ENCODE measurements around the gene GMDS. TPM values are rescaled to one million over a fixed set of nuclear protein-coding genes. Genes with fewer than 3 reads are reported as not detected.

GMDS gene
- total RNA-seq, 1 experiment from 2014 or later = 27.6 TPM

GRCh38 chr6:1873781-1874180, 371.6 kb downstream of the GMDS start:
- Mint-ChIP-seq H3K4me1 (peaks cover 47 to 48% of the 10 kb centered on the region in 2 experiments), H3K27me3 (ENCODE audit: low read depth) (no peaks in the 10 kb centered on the region), H3K36me3 (ENCODE audit: insufficient read depth in 1 of 3, low read depth in 3 of 3) (no peaks in the 10 kb centered on the region), H3K27ac (no peak overlapping the region; a peak in 1 of 7 replicates), H3K4me3 (no peak overlapping the region), H3K9me3 (no peaks in the 10 kb centered on the region)
- Histone ChIP-seq H2BK120ac (ENCODE audit: low read depth, low read length, poor library complexity, severe bottlenecking) (no peak overlapping the region), H4K91ac (ENCODE audit: insufficient read length, low read depth, low read length) (no peak overlapping the region), H3K18ac (ENCODE audit: insufficient read length, low read depth, low read length) (no peak overlapping the region), H2AK5ac (ENCODE audit: insufficient read length, low read length) (no peak overlapping the region), H3K23ac (ENCODE audit: insufficient read length, low read depth, low read length) (no peak overlapping the region), H3K23me2 (ENCODE audit: insufficient read length, low read depth, low read length, poor library complexity, severe bottlenecking) (no peaks in the 10 kb centered on the region), H4K8ac (replicated peaks; ENCODE audit: insufficient read length, low read depth, low read length) (no peak overlapping the region), H3K79me1 (ENCODE audit: insufficient read depth, low read depth, low read length, poor library complexity, severe bottlenecking) (no peaks in the 10 kb centered on the region), H3K27me3 (ENCODE audit: insufficient read depth, low read length) (no peaks in the 10 kb centered on the region), H2AFZ (ENCODE audit: low read length) (no peak overlapping the region), H3K4me2 (ENCODE audit: insufficient read depth, insufficient read length, low read length) (no peak overlapping the region), H3K4ac (ENCODE audit: low read depth, low read length) (no peak overlapping the region), H3K56ac (ENCODE audit: insufficient read length, low read depth, low read length) (no peak overlapping the region), H2BK5ac (ENCODE audit: insufficient read length, low read length) (no peak overlapping the region), H3T11ph (ENCODE audit: low read length) (no peak overlapping the region), H3K4me1 (ENCODE audit: insufficient read depth, low read length) (peaks cover 16% of the 10 kb centered on the region), H3K9ac (ENCODE audit: extremely low read depth, insufficient read length, low read length) (no peak overlapping the region), H2BK12ac (ENCODE audit: insufficient read length, low read depth, low read length) (no peak overlapping the region), H2BK15ac (ENCODE audit: low read depth, low read length) (no peak overlapping the region), H3K9me3 (ENCODE audit: control insufficient read depth, low read depth, low read length) (no peaks in the 10 kb centered on the region), H3K27ac (ENCODE audit: insufficient read length, low read depth, low read length) (no peak overlapping the region), H4K5ac (ENCODE audit: insufficient read length, low read depth, low read length) (no peak overlapping the region), H4K20me1 (ENCODE audit: control insufficient read depth, insufficient read depth, insufficient read length) (no peaks in the 10 kb centered on the region), H3K79me2 (ENCODE audit: insufficient read depth, low read length) (no peaks in the 10 kb centered on the region), H3K14ac (ENCODE audit: insufficient read depth, low read length) (no peak overlapping the region), H2BK20ac (ENCODE audit: low read depth, low read length, poor library complexity, severe bottlenecking) (no peak overlapping the region)
- TF ChIP-seq CTCF (conservative IDR thresholded peaks at IDR 0.05) = no peak
- DNase-seq = no peak
- 100% methylated on average over 2 of the region's 11 CpGs for WGBS (ENCODE audit: extremely low coverage, insufficient read length, low lambda C conversion rate)
